Stimulated activated CD8-positive, alpha-beta memory T cell treated with anti-CD3 and anti-CD28 coated beads, Interleukin-12 subunit alpha, Interleukin-12 subunit beta, amount 100 ng/mL, for 1 hour (primary cell): ENCODE data around the gene LDHD.

Source experiments
- DNase-seq: peaks from one replicate; pipeline ENCODE4 v3.0.0-alpha.2; 2020; ENCODE audit warnings: low read depth

The LDHD gene

DNA sequence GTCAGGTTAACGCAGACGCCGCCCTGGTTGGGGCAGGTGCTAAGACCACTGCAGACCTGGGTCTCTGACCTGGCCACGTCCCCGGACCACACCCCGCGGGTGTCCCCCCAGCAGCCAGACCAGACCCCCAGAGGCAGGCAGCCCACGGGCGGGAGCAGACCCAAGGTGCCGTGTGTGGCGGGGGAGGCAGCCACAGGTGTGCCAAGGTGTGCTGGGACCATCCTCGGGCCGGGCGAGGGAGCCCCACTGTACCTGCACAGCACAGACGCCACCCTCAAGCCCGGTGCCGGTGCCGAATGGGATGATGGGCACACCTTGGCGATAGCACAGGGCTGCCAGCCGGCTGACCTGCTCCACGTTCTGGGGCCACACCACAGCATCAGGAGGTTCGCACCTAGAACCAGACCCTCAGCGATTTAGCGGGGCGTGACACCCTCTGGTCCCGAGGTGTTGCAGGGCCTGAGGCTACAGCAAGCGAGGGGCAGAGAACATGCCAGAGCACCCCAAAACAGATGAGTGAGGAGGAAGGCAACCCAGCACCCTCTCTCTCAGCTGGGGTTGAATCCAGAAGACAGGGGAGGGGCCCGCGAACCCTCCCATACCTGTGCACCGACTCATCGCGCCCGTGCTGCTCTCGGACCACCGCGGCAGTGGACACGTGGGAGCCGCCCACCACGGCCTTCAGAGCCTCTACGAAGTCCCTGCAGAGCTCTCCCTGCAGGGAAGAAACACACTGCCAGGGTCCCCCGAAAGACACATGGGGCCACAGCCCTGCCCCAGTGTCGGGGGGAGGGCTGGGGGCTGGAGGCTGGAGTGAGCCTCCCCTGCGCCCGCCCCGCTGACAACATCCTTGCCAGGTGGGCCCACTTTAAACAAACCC is 1.4 kb downstream of the LDHD start:
- no peak for DNase-seq

DNA sequence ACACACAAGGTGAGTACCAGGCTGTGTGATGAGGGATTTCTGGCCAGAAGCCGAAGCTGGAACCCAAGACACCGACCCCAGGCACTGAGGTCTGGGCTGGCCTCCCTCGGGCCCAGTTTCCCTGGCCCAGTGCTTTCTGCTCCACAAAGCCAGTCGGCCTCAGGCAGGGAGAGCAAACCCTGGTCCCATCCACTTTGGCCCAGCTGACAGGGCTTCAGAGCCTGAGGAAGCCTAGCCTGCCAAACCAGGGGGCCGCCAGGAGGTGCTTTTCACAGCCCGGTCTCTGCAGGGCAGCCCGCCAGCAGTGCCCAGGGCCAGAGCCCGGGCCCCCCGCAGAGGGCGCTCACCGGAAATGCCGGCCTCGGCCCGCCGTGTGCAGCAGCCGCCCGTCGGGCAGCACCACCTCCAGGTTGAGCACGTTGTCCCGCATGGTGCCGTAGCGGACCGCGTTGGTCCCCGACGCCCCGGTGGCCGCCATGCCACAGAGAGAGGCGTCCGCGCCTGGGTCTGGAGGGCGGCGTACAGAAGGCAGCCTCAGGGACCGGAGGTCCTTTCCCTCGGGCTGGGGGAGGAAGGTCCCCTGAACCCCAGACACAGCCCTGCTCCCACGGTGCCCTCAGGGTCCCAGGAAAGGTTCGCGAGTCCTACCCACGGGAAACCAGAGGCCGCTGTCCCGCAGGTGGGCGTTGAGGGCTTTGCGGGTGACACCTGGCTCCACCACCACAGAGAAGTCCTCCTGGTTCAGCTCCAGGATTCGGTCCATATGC is 2.2 kb downstream of the LDHD start:
- DNase-seq = no peak

DNA sequence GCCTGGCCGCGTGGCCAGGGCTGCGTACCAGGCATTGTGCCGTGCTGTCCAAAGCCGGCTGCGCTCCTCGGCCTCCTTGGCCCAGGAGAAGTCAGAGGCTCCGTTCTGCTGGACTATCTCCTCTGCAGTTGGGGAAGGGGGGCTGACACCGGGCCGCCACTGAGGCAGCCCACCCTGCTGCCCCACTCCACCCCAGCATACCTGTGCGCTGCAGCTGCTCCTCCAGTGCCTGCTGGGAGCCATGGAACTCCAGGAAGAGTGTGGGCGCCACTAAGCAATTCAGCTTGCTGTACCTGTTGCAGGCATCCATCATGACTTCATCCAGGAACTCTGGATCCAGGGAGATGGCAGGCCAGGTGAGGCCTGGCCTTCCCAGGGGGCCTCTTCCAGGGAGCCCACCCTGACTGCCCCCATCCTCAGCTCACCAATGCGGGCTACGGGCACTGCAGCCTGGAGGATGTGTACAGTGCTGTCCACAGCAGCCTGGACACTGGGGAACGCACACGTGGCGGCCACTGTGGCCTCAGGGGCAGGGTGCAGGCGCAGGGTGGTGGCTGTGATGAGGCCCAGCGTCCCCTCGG is 2.9 kb downstream of the LDHD start:
- DNase-seq = no peak

DNA sequence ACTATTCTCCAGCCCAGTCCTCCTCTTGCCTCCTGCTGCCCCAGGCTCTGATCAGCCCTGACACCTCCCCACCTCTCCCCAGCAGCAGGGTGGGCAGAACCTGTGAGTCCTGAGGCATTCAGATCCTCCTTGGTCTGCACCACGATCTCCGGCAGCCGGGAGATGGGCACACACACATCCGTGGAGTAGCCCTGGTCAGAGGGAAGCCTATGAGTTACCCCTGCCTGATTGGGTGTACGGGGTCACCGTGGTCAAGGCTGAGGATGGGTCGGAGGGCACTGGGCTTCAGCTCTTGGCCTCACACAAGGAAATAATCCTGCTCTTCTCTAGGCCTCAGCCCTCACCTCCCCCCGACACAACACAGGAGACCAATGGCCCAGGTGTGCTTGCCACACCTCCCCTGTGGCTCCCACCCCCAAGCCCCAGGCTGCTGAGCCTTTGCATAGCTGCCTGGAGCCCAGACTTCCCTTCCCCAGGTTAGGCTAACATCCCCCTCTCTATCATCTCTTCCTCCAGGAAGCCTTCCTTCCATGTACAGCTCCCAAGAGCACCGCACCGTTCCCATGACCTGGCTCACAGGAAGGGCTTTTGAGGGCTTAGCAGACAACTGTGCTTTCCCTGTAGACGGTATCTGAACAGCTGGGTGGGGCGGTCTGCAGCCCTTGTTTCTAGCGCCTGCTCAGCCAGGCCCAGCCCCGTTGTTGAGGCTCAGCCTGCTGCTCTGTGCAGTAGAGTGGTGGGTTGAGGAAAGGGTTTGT is 3.7 kb downstream of the LDHD start:
- DNase-seq = no peak

DNA sequence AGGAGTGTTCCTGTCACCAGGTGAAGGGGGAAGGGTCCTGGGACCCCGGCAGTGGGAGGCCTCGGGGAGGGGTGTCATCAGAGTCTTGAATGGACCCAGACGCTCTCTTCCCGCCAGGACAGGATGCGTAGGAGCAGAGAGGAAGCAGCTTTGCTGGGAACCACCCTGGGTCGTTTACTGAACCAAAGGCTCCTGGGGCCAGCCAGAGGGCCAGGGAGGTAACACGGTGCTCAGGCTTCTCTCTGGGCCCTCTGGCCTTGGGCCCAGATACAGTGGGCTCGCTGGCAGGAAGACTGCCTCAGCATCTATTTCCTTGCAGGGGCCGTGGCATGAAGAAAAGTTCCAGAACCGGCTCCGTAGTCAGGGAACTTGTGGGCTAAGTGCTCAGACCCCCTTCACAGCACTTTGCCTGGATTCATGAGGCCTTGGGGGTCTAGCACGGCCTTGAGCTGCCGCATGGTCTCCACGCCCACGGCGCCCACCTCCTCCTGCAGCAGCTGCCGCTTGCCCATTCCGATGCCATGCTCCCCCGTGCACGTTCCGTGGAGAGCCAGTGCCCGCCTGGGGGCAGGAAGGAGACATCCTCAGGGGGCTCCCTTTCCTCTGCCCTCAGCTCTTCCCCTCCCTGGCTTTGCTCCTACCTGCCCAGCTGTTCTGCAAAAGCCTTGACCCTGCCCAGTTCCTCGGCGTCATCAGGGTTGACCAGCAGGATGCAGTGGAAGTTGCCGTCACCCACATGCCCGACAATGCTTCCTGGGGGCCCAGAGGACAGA is 4.4 kb downstream of the LDHD start:
- DNase-seq = no peak

DNA sequence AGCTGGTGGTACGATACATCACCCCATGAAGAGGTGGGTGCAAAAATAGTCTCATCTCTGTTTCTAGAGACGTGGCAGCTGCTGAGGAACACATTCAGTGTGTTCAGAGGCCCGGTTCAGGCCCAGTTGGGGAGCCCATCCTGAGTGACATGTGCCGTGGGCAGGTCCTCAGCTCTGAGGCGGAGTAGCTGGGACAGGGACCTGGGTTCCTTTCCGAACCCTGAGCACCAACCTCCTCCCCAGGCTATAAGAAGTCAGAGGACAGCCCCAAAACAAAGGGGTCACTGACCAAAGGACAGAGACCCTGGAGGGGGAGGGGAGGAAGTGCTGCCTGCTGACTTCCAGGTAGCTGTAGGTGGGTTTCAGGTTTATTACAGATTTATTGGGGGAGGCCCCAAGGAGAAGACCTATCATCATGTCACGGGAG is 5.1 kb downstream of the LDHD start:
- DNase-seq = no peak

DNA sequence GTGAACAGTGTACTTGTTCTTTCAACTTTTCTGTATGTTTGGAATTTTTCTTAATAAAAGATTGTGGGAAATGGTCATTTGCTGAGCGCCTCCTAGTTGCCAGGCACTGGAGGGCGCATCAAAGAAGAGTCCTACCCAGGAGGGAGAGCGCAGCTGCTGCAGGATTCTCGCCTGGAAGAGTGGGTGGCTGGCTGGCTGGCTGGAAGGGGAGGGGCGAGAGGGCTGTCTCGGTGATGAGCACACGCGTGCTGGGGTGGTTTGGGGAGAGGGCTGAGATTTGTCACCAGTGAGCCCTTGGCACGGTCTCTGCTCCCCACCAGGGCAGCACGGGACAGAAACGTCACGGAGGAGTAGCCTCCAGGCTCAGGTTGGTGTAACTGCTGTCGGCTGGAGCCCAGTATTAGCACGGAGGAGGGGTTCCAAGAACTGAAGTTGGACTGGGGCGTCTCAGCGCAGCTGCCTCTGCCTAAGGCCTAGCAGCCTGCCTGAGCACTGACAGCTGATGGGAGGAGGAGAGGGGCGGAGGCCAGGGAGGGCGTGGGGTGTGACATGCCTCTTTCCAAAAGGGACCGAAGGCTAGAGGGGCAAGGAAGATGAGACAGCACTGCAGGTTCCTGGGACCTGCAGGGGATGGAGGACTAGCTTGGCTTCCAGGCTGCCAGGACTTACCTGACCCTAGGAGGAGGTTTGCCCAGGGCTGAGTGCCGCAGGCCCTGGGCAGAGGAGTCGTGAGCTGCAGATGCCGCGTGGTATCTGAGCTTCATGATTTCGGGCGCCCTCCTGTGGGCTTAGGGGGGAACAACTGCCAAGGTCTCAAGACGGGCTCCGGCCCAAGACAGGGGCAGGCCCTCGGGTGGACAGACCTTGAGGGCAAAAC is 5.7 kb downstream of the LDHD start:
- DNase-seq = peak; percentile 73

DNA sequence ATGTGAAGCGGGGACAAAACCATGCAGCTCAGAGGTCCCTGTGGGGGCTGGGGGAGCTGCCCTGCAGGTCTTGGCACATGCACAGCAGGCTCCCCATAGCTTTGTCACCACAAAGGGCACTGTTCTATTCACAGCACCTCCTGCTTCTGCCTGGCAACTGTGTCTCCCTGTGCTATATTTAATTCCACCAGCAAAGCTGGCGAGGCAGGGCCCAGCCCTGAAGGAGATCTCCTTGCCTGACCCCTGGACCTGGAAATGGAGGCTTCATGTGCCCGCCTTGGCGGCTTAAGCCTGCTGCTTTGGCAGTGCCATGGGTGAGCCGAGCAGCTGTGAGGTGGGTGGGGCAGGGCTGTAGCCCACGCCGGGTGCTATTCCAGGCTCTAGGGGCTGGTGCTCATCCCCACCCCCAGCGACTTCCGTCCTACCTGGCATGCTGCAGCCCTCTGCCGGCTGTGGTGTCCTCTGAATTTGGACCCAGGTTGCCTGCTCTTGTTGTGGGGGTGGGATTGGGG is 6.8 kb downstream of the LDHD start:
- no peak for DNase-seq

DNA sequence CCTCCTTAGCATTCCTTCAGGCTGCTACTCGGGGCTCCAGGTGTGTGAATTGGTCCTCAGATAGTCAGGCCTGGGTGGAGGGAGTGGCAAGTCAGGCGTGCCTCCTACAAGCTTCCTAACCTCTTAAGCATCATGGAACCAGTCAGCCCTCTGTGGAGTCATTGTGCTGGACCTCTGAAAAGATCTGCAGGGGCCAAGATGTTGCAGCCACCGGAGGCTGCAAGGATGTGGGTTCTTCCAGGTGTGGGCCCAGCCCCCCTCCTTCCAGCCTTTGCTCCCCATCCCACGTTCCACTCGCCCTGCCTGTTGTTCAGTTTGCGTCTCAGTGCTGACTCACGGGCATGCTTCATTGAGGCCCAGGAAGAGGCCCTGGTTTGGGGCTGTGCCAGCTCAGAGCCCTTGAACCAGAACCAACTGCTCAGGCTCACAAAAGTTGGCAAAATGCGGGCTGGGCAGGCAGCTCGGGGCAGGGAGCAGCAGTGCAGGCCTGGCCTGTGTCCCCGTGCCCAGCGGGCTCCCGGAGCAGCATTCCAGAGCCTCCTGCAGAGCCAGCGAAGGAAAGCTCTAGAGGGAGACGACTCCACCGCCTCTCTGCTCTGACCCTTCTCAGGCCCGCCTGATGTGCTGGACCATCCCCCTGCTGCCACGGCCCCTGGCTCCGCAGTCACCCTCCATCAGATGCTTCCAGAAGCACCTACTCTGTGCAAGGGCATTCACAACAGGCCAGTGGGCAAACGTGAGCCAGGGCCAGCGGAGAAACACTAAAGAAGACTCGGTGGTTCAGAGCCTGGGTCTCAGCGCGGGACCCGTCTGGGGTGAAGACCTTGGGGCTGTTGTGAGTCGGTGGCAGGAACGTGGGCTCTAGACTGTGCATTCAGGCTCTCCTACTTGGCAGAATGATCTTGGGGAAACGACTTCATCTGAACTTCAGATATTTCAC is 7.5 kb downstream of the LDHD start:
- peak; percentile 46 for DNase-seq

DNA sequence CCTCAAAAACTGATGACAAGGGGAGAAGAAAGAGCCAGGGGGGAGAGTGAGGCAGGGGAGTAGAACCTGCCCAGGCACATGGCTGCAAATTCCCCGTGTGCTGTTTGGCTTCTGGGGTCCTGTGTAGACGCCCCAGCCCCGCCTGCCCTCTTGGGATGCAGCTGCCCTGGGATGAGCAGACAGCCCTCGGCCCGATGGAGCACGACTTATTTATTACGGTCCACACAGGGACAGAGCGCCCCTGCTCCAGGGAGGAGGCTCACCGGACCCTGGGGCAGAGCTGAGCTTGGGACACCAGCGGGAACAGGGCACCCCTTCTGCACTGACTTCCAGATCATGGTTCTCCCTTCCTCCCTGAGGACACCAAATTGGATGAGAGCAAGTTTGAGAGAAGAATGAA is 9.1 kb downstream of the LDHD start:
- DNase-seq = no peak

DNA sequence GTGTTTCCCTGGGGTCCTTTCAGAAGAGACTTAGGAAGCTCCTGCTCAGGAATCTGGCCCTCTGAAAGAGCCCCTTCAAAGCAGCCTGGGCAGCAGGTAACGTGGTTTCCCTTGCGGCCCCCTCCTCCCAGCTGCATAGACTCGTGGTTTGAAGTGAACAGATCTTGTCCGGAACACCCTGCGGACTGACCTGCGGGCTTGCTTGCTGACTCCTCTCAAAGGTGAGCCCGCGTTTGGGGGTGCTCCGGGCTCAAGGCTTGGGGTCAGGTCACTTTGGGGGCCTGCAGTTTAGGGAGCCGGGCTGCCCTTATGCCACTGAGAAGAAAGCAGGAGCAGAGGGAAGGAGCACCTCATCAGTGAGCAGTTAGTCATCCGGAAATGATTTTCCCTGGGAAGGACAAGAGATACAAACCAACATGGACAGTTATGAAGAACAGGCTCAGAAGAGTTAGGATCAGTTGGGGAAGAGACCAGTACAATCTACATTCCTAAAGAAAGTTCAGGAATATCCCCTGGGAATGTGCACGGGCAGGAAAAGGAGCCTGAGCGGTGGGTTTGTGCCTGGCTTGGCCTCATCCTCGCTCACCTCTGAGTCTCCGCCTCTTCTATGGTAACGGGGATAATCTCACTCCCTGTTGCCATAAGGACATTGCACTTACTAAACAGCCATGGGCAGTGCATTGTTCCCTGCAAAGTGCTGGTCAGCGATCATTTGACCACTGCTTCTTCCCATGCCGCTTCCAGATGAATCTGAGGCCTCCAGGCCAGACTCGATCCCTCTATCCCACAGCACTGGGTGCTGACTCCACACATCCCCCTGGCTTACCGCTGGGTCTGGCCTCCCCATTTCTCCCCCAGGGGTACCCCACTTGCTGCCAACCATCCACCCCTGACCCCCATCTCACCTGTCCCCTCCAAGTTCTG is 10.0 kb downstream of the LDHD start:
- DNase-seq = no peak

DNA sequence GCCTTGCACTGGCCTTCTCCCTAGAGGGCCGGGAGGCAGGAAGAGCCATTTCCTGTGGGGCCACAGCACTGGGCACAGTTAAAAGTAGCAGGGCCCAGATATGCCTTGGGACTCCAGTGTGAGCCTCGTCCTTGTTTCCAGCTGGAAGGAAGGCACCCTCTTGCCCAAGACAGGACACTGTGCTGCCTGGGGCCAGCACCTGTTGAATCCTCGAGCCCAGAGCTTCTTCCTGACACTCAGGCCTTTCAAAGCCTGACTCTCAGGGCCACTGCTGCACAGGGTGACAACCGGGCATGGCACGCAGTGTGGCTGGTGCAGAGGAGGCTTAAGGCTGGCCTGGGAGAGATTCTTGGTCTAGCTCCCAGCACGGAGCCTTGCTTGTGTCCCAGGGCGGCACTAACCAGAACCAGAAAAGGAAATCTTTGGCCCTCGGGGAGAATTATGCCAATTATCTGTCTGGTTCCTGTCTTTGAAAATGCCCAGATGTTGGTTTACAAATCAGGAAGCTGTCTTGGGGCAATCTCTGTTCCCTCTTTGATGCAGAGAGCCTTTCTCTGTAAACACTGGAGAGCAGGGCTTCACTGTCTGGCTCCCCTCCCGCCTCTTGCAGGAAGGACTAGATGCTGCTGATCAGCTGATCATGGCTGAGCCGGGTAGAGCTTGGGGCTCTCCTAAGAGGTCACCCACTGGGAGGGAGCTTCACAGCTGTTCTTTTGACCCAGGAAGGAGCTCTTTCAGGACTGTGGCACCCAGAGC is 11.1 kb downstream of the LDHD start:
- DNase-seq = no peak

DNA sequence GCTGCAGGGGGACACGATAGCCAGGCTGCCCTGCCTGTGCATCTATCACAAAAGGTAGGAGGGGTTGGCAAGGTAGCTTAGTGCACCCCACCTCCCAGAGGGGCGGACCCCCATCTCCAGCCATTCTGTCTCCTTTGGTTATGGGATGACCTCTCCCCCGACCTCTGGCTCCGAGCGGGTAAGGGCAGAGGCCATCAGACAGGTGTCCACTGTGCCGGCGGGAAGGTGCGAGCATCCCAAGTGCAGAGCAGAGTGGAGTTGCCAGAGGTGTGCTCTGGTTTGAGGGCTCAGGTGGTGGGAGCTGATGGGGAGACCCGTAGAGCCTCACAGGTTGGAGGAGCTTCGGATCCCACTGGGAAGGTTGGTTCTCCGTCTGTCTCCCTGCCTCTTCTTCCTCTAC is 11.7 kb downstream of the LDHD start:
- DNase-seq = no peak

DNA sequence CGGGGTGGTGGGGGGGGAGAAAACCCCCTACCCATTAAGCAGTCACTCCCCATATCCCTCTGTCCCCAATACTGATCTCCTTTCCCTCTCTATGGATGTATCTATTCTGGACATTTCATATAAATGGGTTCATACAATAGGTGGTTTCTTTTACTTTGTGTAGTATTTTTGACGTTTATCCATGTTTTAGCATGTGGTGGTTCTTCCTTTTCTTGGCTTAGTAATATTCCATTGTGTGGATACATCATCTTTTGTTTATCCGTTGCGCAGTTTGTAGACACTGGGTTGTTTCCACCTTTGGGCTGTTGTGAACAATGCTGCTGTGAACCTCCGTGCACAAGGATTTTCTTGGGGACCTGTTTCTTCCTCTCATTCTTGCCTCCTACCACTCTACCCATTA is 12.6 kb downstream of the LDHD start:
- DNase-seq = no peak

DNA sequence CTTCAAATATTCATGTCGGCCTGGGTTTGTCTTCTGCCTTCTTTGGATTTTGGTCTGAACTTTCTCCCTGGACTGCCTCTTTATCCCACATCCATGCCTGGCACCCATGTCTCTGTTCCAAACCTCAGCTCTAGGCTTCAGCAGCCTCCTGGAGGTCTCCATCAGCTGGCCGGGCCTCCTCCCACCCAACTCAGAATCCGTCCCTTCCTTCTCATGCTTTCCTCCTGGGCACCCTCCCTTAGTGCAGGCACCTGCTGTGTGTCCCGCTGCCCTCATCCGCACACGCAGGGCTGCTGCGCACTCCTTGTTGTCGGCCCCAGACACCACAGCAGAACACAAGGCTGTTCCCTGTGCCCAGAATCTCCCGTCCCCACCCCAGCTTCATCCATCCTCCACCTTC is 14.0 kb downstream of the LDHD start:
- no peak for DNase-seq

DNA sequence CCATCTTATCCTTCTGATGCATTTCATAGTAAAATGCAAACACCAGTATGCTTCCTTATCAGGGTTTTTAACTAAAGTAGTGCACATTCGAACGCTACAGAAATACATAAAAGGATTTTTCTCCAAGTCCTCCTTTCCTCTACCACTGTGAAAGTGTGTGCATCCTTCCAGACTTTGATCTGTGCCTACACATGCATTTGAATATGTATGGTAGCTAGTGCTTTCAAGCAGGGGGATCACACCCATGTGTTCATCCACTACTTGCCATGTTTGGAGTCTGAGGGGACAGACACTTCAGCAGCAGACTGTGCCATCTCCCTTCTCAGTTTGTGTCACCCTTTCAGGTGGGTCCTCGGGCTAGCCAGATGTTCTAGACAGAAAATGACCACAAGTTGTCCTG is 14.9 kb downstream of the LDHD start:
- no peak for DNase-seq

DNA sequence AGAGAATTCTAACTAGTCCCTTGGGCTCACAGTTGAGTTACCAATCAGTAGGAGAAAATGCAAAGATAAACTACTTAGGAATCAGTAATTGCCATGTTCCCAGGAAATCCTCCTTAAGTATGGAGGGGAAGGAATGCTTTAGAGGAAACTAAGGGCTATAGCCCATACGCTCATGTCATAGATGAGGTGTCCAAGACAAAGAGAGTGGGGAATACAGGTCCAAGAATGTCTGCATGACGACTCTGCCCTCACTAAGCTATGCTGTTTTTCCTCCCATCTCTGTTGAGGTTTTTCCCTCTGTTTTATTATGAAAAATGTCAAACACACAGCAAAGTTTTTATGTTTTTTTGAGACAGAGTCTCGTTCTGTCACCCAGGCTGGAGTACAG is 16.0 kb downstream of the LDHD start:
- DNase-seq = no peak
